LNCaP clone FGC (cell line): ENCODE results near the gene DOC2B.

Experiments used
- DNase-seq: peaks from one replicate; pipeline ENCODE4 v3.0.0-alpha.2; 2011; ENCODE audit warnings: low read depth
- H3K4me3 ChIP-seq: 2 replicates; pipeline ENCODE4 v1.5.1; 2011; ENCODE audit warnings: mild to moderate bottlenecking, low read depth, low read length, control low read depth
- CTCF ChIP-seq: IDR thresholded peaks from 2 replicates; pipeline ENCODE4 v1.5.1; 2012; ENCODE audit warnings: mild to moderate bottlenecking; ENCODE audit not compliant: control insufficient read depth, insufficient read depth; ENCODE audit errors: extremely low read depth

DOC2B gene

DNA sequence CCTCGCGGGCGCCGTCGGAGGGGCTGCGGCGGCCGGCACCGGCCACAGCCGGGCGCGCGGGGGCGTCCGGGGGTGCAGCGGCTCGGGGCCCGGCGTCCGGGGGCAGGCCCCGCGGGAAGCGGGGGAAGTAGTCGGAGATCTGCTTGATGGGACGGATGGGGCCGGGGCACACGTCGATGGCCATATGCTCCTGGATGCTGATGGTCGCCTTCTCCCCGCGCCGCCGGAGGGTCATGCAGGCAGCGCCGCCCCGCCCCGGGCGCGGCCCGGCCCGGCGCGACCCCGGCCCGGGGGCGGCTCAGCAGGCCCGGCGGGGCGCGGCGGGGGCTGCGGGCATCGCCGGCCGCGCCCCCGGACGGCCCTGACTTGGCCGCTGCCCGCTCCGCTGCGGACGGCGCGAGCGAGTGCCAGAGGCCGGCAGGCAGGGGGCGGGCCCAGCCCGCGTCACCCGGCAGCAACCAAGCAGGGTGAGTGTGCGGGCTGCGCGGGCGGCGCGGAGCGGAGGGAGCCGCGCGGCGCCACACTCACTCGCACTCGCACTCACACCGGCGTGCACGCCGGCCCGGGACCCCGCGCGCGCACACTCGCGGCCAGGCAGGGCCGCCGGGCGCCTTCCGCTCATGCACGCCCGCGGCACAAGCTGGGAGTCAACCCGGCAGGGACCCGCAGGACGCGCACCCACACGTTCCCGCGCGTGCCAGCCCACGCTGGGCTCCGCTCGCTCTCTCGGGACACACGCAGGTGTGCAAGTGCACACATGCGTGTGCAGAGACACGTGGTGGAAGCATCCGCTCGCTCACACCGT lies at the start of gene DOC2B:
TSS of gene DOC2B (minus strand) at position 406 of the 805 bp plus-strand sequence. CDS start at position 235, 171 bp downstream.
- H3K4me3 ChIP-seq = no peak within 1 kb of the TSS
- 0 out of 2 replicates have a peak, but pooled peaks have one; percentile 17 for TF ChIP-seq CTCF
- no peak for DNase-seq

DNA sequence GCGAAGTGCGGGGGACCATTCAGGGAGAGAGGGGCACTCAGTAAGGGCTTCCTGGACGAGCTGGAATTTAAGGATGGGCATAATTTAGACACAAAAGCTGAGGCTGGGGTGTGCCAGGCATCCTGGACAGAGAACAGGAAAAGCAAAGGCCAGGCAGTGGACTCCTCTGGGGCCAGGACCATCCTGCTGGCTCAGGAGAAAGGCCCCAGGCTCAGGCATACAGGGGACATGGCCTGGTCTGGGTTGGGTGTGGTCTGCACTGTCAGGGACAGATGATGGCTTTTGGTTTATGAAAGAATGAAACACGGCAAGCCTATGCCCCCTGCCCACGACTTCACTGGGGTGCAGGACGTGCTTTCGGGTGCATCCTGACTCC lies 48.9 kb upstream of the DOC2B start:
- DNase-seq = no peak
- H3K4me3 ChIP-seq = no peak overlapping the region
- no peak for TF ChIP-seq CTCF

DNA sequence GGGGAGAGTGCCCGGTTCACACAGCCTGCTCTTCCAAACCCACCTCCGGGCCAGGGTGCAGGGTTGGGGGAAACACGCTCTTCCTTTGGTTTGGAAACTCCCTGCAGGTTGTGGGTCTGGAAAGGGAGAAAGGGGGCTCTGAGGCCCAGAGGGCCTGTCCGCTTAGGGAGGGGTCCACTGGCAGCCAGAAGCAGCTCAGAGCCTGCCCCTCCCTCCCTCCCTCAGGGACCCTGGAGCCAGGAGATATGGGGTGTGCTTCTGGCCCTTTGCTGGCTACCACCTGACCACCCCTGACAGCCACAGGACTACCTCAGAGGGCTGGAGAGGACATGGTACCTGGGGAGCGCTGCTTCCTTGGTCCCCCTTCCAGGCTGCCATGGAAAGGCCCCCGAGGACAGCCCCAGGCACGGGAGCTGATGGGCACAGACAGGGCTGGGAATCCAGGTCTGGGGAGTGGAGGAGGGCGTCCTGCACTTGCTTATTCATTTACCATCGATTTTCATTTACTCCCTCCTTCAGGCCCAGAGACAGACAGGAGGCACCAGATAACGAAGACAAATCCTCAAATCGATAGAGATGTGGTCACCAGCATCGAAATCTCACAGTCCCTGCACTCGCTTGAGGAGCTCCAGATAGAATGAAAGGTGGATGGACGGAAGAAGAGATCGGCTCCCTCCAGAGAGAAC lies 48.4 kb upstream of the DOC2B start:
- no peak overlapping the region for H3K4me3 ChIP-seq
- DNase-seq = no peak
- no peak for TF ChIP-seq CTCF

DNA sequence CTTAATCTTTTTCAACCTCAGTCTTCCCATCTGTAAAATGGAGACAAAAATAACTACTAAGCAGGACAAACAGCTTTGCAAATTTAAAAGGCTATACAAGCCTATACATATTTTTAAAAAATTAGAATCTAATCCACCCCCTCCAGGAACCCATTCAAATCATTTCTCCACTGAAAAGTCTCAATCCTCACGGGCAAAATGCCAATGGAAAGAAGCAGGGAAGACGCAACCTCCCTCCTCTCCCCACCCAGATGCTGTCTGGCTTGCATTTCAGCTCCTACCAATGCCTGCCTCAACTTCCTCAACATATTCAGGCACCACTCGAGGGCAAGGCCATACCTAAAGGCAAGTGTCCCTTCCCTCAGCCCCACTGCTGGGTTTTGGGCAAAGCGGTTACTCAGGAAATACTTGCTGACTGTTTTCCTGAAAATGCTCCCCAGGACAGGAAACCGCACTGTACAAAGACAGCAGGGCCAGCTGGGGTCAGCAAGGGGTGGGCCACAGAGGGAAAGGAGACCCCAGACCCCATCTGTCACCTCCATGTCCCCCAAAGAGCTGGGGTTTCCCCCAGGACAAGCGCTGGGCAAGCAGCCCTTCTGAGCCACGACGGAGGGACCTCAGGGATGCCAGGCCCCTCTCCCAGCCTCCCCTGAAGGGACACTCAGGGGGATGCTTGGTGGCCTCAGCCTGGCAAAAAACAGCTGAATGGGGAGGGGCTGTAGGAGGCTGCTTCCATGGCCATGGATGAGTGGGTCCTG lies 47.7 kb upstream of the DOC2B start:
- no peak overlapping the region for H3K4me3 ChIP-seq
- DNase-seq = no peak
- TF ChIP-seq CTCF = no peak

DNA sequence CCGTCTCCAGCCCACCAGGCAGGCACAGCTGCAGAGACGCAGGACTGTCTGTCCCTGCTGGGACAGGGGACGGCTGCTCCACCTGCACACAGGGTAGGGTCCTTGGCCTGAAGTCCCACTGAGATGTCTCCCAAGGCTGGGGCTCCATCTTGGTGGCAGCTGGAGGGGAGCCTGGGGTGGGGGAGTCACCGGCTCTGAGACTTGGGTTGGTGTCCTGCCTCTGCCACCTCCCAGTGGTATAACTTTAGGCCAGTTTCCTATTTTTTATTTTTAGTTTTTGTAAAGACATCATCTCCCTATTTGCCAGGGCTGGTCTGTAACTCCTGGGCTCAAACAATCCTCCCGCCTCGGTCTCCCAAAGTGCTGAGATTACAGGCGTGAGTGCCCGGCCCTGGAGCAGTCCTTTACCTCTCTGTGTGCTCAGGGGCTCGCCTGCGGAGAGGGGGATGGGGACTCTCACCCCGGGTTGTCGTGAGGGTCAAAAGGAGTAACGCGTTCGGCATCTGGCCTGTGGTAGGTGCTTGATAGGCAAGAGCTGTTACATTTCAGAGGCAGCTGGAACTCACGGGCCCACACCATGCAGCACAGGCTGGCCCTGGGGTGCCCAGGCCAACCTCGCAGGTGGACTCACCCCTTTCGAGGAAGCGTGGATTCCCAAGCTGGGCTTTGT lies 46.6 kb upstream of the DOC2B start:
- no peak for TF ChIP-seq CTCF
- no peak for DNase-seq
- H3K4me3 ChIP-seq = no peak overlapping the region

- TF ChIP-seq CTCF = no peak
- H3K4me3 ChIP-seq = no peak overlapping the region
- DNase-seq = no peak
Measured at GRCh38 chr17:227078-227945, 45.9 kb upstream of the DOC2B start.
